ENCODE data around the gene HCN2.

HCN2 gene

DNA sequence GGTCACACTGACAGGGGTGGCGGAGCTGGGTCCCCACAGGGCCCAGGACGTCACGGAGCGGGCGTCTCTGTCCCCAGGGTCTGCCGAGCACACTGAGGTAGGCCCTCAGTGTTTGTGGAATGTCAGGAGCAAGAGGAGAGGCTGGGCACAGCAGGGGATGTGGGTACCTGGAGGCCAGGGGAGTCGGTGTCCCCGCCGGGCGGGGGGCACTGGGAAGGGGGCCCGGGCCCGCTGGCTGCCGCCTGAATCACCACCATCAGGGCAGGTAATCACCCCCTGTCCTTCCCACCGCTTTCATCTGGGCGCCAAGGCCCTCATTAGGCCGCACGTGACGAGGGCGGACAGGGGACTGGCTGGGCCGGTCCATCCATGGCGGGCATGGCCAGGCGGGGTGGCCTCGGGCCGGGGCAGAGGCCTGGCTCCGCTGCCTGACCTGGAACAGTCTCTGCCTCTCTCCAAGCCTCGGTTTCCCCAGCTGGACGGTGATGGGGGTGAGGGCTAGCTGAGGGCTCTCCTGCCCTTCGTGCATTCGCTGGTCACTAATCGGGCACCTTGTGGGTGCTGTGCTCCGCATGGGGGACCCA lies 51.0 kb downstream of the HCN2 start:
- DNase-seq (ENCODE audit: low spot score): no peak

DNA sequence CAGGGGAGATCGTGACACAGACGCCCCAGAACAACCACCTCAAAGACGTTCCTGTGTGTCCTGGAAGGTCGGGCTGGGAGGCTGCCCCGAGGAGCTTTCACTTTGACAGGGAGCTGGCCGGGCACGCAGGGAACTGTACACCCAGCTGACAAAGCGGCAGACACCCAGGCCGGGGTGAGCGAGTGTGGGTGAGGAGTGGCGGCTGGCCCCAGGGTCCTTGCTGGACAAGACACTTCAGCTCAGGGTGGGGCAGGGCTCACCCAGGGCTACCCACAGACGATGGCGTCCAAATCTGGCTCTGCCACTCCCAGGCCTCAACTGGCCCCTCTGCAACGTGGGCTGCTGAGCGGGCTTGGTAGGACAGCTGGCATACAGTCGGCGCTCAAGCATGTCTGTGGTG lies 52.0 kb downstream of the HCN2 start:
- no peak for DNase-seq (ENCODE audit: low spot score)

DNA sequence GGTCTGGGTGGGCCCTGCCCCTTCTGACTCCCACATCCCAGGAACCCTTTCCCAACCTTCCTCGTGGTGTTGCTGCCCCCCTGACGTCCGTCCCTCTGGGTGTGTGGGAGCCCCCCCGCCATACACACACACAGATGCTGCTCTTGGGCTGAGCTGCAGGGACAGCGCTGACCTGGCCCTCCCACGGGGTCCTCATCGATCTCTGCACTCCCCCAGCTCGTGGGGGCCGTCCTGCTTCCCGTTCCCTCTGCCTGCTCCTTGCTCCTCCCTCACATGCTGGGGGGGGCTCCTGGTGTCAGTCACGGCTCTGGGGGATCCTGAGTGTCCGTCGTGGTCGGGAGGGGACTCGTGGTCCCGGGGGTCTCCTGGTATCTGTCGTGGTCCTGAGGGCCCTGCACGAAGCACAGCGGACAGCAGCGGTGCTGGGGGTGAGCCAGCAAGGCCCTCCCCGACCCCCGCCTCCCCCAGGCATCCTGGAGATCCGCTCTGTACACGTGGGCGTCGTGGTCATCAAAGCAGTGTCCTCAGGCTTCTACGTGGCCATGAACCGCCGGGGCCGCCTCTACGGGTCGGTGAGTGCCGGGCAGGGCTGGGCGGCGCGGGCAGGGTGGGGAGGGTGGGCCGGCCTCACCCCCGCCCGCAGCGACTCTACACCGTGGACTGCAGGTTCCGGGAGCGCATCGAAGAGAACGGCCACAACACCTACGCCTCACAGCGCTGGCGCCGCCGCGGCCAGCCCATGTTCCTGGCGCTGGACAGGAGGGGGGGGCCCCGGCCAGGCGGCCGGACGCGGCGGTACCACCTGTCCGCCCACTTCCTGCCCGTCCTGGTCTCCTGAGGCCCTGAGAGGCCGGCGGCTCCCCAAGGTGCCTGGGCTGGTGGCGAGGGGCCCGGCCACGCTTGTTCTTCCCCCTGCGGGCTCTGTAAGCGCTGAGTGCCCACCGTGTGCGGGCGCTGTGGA lies 53.4 kb downstream of the HCN2 start:
- no peak for DNase-seq (ENCODE audit: low spot score)

DNA sequence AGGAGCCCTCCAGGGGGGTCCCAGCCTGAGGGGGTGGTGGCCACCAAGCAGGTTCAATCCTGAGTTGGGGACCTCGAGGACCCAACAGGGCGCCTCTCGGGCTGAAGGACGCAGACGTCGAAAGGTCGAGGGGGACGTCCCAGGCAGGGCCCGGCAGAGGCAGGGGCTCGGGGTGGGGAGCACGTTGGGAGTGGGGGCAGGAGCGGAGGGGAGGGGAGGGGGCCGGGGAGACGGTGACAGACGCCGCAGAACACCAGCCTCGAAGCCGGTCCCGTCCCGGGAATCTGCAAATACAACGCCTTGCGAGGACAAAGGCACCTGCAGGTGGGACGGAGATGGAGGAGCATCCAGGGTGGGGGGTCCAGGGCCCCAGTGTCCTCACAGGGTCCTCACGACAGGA lies 54.1 kb downstream of the HCN2 start:
- no peak for DNase-seq (ENCODE audit: low spot score)

- no peak for DNase-seq (ENCODE audit: low spot score)
Observed at GRCh38 chr19:644363-644762, 54.7 kb downstream of the HCN2 start.

- no peak for DNase-seq (ENCODE audit: low spot score)
Observed at GRCh38 chr19:644789-645188, 55.1 kb downstream of the HCN2 start.

DNA sequence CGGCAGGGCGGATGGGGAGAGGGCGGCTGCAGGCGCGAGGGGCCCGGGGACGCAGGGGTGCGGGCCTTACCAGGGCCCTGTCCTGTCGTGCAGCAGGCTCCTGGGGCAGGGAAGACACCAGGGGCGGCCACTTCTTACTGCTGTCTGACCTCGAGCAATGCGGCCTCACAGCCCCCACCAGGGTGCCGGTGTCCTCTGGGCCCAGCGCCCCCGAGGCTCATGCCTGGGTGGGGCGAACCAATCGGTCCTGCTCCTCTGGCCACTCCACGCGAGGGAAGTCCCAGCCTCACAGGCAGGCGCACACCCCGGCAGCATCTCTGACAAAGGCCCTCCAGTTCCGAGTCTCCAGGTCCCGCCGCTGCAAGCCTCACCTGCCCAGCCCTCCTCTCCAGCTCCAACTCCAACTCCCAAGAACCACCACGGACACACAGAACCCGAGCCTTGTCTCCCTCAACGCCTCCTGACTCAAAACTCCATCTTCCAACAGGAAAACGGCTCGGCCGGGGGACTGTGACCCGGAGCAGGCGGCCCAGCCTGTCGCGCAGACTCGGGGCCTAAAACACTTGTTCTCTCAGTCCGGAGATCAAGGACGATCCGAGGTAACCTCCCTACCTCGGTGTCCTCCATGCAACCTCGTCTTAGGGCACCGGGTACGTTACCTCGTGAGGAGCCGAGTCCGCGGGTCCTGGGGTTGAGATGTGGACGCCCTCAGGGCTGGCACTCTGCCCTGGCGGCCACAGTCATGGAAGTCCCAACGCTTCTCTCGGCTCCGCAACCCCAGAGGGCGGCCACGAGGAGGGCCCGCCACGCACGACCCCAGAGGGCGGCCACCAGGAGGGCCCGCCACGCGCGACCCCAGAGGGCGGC lies 56.5 kb downstream of the HCN2 start:
- no peak for DNase-seq (ENCODE audit: low spot score)

GRCh38 chr19:646779-647565 lies 57.3 kb downstream of the HCN2 start:
- no peak for DNase-seq (ENCODE audit: low spot score)

- DNase-seq (ENCODE audit: low spot score): no peak
Observed at GRCh38 chr19:647566-648284, 58.0 kb downstream of the HCN2 start.

- DNase-seq (ENCODE audit: low spot score): no peak
Observed at GRCh38 chr19:648305-648704, 58.6 kb downstream of the HCN2 start.

GRCh38 chr19:648904-649801 lies 59.5 kb downstream of the HCN2 start:
- no peak for DNase-seq (ENCODE audit: low spot score)

DNA sequence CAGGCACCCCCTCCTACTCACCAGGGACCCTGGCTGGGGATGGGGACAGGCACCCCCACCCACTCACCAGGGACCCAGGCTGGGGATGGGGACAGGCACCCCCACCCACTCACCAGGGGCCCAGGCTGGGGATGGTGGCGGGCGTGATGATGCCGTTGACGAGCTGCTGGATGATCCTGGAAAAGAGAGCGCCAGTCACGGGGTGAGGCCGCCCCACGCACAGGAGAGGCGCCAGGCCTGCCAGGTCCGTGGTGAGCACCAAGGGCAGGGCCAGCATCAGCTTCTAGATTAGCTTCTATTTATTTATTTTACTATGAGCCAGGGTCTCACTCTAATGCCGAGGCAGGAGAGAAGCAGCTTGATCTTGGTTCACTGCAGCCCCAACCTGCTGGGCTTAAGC lies 60.4 kb downstream of the HCN2 start:
- DNase-seq (ENCODE audit: low spot score): no peak

GRCh38 chr19:651114-651818 lies 61.6 kb downstream of the HCN2 start:
- no peak for DNase-seq (ENCODE audit: low spot score)

- DNase-seq (ENCODE audit: low spot score): no peak
Observed at GRCh38 chr19:651991-652390, 62.3 kb downstream of the HCN2 start.

- DNase-seq (ENCODE audit: low spot score): no peak
Observed at GRCh38 chr19:652467-653389, 63.0 kb downstream of the HCN2 start.

GRCh38 chr19:653425-653824 lies 63.7 kb downstream of the HCN2 start:
- DNase-seq (ENCODE audit: low spot score): no peak

- DNase-seq (ENCODE audit: low spot score): no peak
Observed at GRCh38 chr19:655691-656090, 66.0 kb downstream of the HCN2 start.

All from AG08395 (cell line).